Endodermal cell (in vitro differentiated cells): ENCODE data around the gene LIX1. TPM values are rescaled to one million over a fixed set of nuclear protein-coding genes. Genes with fewer than 3 reads are reported as not detected.

Experiments used
- DNase-seq: peaks from one replicate; pipeline ENCODE4 v3.0.0-alpha.2; 2017
- H3K27ac ChIP-seq: 2 replicates; pipeline ENCODE4 v1.5.1; 2013; ENCODE audit warnings: mild to moderate bottlenecking, low read depth, low read length, moderate library complexity
- H3K27me3 ChIP-seq: 2 replicates; pipeline ENCODE4 v1.6.1; 2013; ENCODE audit warnings: mild to moderate bottlenecking, low read length, moderate library complexity; ENCODE audit not compliant: insufficient read depth, control insufficient read depth, poor library complexity, severe bottlenecking
- H3K36me3 ChIP-seq: 2 replicates; pipeline ENCODE4 v1.7.0; 2013; ENCODE audit warnings: mild to moderate bottlenecking, low read length, moderate library complexity; ENCODE audit not compliant: control insufficient read depth, insufficient read depth
- H3K4me1 ChIP-seq: one replicate; pipeline ENCODE4 v1.7.0; 2013; ENCODE audit warnings: low read length; ENCODE audit not compliant: control insufficient read depth, insufficient read depth
- H3K4me3 ChIP-seq: 2 replicates; pipeline ENCODE4 v1.5.1; 2013; ENCODE audit warnings: mild to moderate bottlenecking, low read length, moderate library complexity
- H3K9ac ChIP-seq: 2 replicates; pipeline ENCODE4 v1.6.1; 2013; ENCODE audit warnings: mild to moderate bottlenecking, low read length, moderate library complexity; ENCODE audit not compliant: poor library complexity, severe bottlenecking; ENCODE audit errors: extremely low read depth
- H3K9me3 ChIP-seq: 2 replicates; pipeline ENCODE4 v1.6.1; 2013; ENCODE audit warnings: mild to moderate bottlenecking, low read length, moderate library complexity; ENCODE audit not compliant: control insufficient read depth
- H3K27ac Mint-ChIP-seq: 2 replicates; pipeline ENCODE4 v1.8.0; 2020; ENCODE audit warnings: mixed read lengths
- H3K27me3 Mint-ChIP-seq: 2 replicates; pipeline ENCODE4 v1.8.0; 2021; ENCODE audit warnings: mild to moderate bottlenecking, mixed read lengths; ENCODE audit not compliant: insufficient read depth
- H3K36me3 Mint-ChIP-seq: 2 replicates; pipeline ENCODE4 v1.8.0; 2020; ENCODE audit warnings: low read depth, mixed read lengths
- H3K4me1 Mint-ChIP-seq: 2 replicates; pipeline ENCODE4 v1.8.0; 2020; ENCODE audit warnings: mixed read lengths
- H3K4me3 Mint-ChIP-seq: 2 replicates; pipeline ENCODE4 v1.8.0; 2020; ENCODE audit warnings: mild to moderate bottlenecking, moderate library complexity, mixed read lengths
- H3K9me3 Mint-ChIP-seq: 2 replicates; pipeline ENCODE4 v1.8.0; 2020; ENCODE audit warnings: mild to moderate bottlenecking, mixed read lengths
- WGBS, 2 experiments: methylation state at CpG; one replicate each; pipeline versions ENCODE4 v1.1.5 to v1.1.7; 2013; ENCODE audit warnings: missing lambda C conversion rate in 2 of 2, mixed read lengths in 1 of 2; ENCODE audit not compliant: insufficient coverage in 1 of 2, insufficient read length in 1 of 2; 5-methylcytosine and 5-hydroxymethylcytosine counted together
- total RNA-seq, 2 donors: library from RNA; stranded (reverse); fragmentation: NEBNext Ultra II Directional in 1 of 2; extraction: Animal tissue kit (Norgen Biotek cat#: 25700) in 1 of 2; gene quantifications; 2 replicates in 1 of 2; 3 replicates in 1 of 2; pipeline ENCODE4 v1.2.1, GENCODE V29; 2021
- TF ChIP-seq, protein P1 (sequence below): fragments of 200-600 bp; sonication (generic); conservative IDR thresholded peaks from 2 replicates; pipeline ENCODE4 v1.5.0; 2021; ENCODE audit warnings: antibody characterized with exemption, mild to moderate bottlenecking

Gene LIX1
- total RNA-seq, 2 donors from 2014 or later = 0.09 to 0.15 TPM

DNA sequence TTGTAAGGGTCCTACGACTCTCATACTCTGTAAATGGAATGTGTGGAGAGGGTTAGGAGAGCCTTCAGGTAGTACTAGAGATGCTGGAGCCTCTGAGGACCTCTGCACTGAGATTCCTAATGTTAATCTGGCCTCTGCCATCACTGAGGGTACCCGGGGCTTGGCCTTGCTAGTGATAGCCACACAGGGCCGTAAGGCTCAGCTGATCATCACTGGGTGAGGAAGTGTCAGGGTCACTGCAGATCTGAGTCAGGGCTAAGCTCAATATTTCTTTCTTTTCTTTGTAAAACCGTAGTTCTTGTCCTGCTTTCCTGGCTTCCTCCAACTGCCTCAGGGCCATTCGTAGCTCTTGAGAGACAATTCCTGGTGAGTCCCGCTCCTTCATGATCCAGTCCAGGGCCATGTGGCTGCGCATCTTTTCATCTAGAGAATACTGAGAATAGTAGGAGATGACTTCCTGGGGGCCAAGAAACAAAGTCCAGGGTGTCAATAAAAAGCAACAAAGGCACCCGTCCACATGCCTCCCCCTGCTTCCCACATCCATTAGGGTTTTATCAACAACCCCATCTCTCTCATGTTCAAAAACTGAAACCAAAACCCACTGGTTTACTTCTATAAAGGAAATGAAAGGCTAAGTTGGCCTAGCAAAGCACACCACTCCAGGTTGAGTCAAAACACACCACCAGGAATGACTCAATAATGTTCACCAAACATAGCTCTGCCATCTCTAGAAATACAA, 47.7 kb downstream of the LIX1 start:
- no peak overlapping the region for H3K27ac ChIP-seq
- peaks cover 14% of the 10 kb centered on the region for H3K4me1 ChIP-seq
- no peaks in the 10 kb centered on the region for H3K9me3 ChIP-seq
- peaks cover 17% of the 10 kb centered on the region for H3K4me1 Mint-ChIP-seq
- no peak overlapping the region for H3K27ac Mint-ChIP-seq
- no peak overlapping the region for H3K9ac ChIP-seq
- no peaks in the 10 kb centered on the region for H3K27me3 Mint-ChIP-seq
- H3K4me3 Mint-ChIP-seq = no peak overlapping the region
- no peaks in the 10 kb centered on the region for H3K27me3 ChIP-seq
- H3K36me3 ChIP-seq = no peaks in the 10 kb centered on the region
- WGBS, 2 experiments = 96 to 98% methylated on average over 7 to 8 of the region's 8 CpGs
- TF ChIP-seq, protein P1, sequence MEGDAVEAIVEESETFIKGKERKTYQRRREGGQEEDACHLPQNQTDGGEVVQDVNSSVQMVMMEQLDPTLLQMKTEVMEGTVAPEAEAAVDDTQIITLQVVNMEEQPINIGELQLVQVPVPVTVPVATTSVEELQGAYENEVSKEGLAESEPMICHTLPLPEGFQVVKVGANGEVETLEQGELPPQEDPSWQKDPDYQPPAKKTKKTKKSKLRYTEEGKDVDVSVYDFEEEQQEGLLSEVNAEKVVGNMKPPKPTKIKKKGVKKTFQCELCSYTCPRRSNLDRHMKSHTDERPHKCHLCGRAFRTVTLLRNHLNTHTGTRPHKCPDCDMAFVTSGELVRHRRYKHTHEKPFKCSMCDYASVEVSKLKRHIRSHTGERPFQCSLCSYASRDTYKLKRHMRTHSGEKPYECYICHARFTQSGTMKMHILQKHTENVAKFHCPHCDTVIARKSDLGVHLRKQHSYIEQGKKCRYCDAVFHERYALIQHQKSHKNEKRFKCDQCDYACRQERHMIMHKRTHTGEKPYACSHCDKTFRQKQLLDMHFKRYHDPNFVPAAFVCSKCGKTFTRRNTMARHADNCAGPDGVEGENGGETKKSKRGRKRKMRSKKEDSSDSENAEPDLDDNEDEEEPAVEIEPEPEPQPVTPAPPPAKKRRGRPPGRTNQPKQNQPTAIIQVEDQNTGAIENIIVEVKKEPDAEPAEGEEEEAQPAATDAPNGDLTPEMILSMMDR = no peak
- no peak overlapping the region for H3K4me3 ChIP-seq
- no peaks in the 10 kb centered on the region for H3K36me3 Mint-ChIP-seq
- DNase-seq = no peak
- no peaks in the 10 kb centered on the region for H3K9me3 Mint-ChIP-seq

DNA sequence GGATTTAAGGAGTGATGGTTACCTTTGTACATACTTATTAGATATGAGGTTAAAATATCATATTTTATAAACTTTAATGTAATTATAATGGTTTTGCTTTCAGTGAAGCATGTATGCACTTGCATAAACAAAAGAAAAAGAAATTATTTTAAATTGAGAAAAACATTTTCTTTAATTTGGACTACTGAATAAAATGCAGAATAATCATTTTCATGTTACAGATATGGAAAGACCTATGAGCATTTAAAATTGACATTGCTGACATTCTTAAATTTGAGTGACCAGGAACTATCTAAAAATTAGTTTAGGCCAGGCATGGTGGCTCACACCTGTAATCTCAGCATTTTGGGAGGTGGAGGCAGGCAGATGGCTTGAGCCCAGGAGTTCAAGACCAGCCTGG, 49.2 kb downstream of the LIX1 start:
- H3K4me1 Mint-ChIP-seq = peaks cover 18% of the 10 kb centered on the region
- H3K9me3 Mint-ChIP-seq = no peaks in the 10 kb centered on the region
- H3K27ac Mint-ChIP-seq = no peak overlapping the region
- H3K27me3 ChIP-seq = no peaks in the 10 kb centered on the region
- no peaks in the 10 kb centered on the region for H3K9me3 ChIP-seq
- no peak overlapping the region for H3K4me3 ChIP-seq
- peaks cover 14% of the 10 kb centered on the region for H3K4me1 ChIP-seq
- no peaks in the 10 kb centered on the region for H3K36me3 ChIP-seq
- H3K27me3 Mint-ChIP-seq = no peaks in the 10 kb centered on the region
- no peaks in the 10 kb centered on the region for H3K36me3 Mint-ChIP-seq
- H3K9ac ChIP-seq = no peak overlapping the region
- no peak overlapping the region for H3K4me3 Mint-ChIP-seq
- no peak overlapping the region for H3K27ac ChIP-seq
- no peak for DNase-seq
- TF ChIP-seq, protein P1 = no peak

DNA sequence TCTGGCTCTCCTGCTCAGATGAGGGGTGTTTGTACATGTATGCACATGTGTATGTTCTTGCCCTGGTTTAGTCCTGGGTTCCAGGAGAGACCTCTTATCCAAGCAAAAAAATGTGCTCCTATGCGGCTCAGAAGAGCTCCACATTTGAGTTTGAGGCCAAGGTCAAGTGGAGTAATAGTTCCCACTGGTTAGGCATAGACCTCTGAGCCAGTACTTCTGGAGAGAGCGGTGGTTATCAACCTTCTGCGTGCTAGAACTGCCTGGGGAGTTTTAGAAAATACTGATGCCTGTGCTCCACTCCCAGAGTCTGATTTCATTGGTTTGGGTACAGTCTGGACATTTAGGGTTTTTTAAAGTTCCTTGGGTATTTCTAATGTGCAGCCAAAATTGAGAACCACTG, 51.5 kb downstream of the LIX1 start:
- Mint-ChIP-seq H3K27ac (no peak overlapping the region), H3K27me3 (peaks cover 2% of the 10 kb centered on the region), H3K9me3 (peaks cover 2% of the 10 kb centered on the region), H3K4me3 (no peak overlapping the region), H3K36me3 (peaks cover 2% of the 10 kb centered on the region), H3K4me1 (peaks cover 3% of the 10 kb centered on the region)
- Histone ChIP-seq H3K27ac (no peak overlapping the region), H3K9ac (no peak overlapping the region), H3K4me3 (no peak overlapping the region), H3K9me3 (no peaks in the 10 kb centered on the region), H3K27me3 (no peaks in the 10 kb centered on the region), H3K36me3 (no peaks in the 10 kb centered on the region), H3K4me1 (peaks cover 4% of the 10 kb centered on the region)
- TF ChIP-seq, protein P1 = no peak
- 92 to 93% methylated on average over 3 of the region's 3 CpGs for WGBS, 2 experiments
- no peak for DNase-seq
